Brain microvascular endothelial cell (primary cell): ENCODE measurements around the gene ANGPTL5.

ENCODE experiments used
- DNase-seq: peaks from one replicate; pipeline ENCODE4 v3.0.0-alpha.2; 2020
- H3K27ac ChIP-seq: fragments of 250-450 bp; sonication (Bioruptor Pico); 2 replicates; pipeline ENCODE4 v1.5.1; 2020; ENCODE audit warnings: mild to moderate bottlenecking, moderate library complexity
- H3K27me3 ChIP-seq: fragments of 250-450 bp; sonication (Bioruptor Pico); replicated peaks from 2 replicates; pipeline ENCODE4 v1.5.1; 2020; ENCODE audit warnings: mild to moderate bottlenecking
- H3K36me3 ChIP-seq: fragments of 250-450 bp; sonication (Bioruptor Pico); replicated peaks from 2 replicates; pipeline ENCODE4 v1.5.1; 2020; ENCODE audit warnings: mild to moderate bottlenecking
- H3K4me3 ChIP-seq: 2 replicates; pipeline ENCODE4 v1.5.1; 2011; ENCODE audit warnings: low read depth, mild to moderate bottlenecking, control low read depth, low read length, moderate library complexity
- CTCF ChIP-seq: IDR thresholded peaks from 2 replicates; pipeline ENCODE4 v1.5.1; 2011; ENCODE audit warnings: low read depth, mild to moderate bottlenecking, moderate library complexity, low read length, control low read depth, inconsistent platforms; ENCODE audit errors: missing control alignments
- in situ Hi-C: cut with HindIII; loops from 2 replicates; pipeline ENCODE4 v1.10.0; 2017; ENCODE audit warnings: low sequenced_read_pairs, low pct_ligation_motif_present

The ANGPTL5 gene

GRCh38 chr11:101920992-101921391 lies 4.7 kb upstream of the ANGPTL5 start:
- Histone ChIP-seq H3K27ac (no peak overlapping the region), H3K36me3 (no peaks in the 10 kb centered on the region), H3K27me3 (no peaks in the 10 kb centered on the region), H3K4me3 (no peak overlapping the region)
- no peak for TF ChIP-seq CTCF
- in situ Hi-C loops = no loop called here
- no peak for DNase-seq

GRCh38 chr11:101917226-101917625 lies 904 bp upstream of the ANGPTL5 start:
- Histone ChIP-seq H3K27me3 (no peaks in the 10 kb centered on the region), H3K4me3 (no peak overlapping the region), H3K36me3 (no peaks in the 10 kb centered on the region), H3K27ac (no peak overlapping the region)
- in situ Hi-C loops = no loop called here
- DNase-seq = no peak
- TF ChIP-seq CTCF = no peak

GRCh38 chr11:101915791-101916291 lies 481 bp downstream of the ANGPTL5 start:
- peak; percentile 48 for DNase-seq
- Histone ChIP-seq H3K27ac (peak overlapping the region; percentile 82), H3K36me3 (no peaks in the 10 kb centered on the region), H3K4me3 (peak overlapping the region; percentile 85), H3K27me3 (no peaks in the 10 kb centered on the region)
- in situ Hi-C loops = no loop called here
- no peak for TF ChIP-seq CTCF

GRCh38 chr11:101914738-101915426 lies 1.4 kb downstream of the ANGPTL5 start, which contains the start of gene CEP126:
TSS of gene CEP126 (plus strand) at chr11:101915010. CDS start at chr11:101915285, 275 bp downstream.
- DNase-seq = peak; percentile 97
- Histone ChIP-seq H3K36me3 (no peaks in the 10 kb centered on the region), H3K27me3 (no peaks in the 10 kb centered on the region), H3K27ac (peak within 1 kb of the TSS; percentile 82), H3K4me3 (peak within 1 kb of the TSS; percentile 85)
- in situ Hi-C loops = no loop called here
- peak; percentile 70 for TF ChIP-seq CTCF

GRCh38 chr11:101914341-101914737 lies 2.0 kb downstream of the ANGPTL5 start:
- Histone ChIP-seq H3K36me3 (no peaks in the 10 kb centered on the region), H3K27me3 (no peaks in the 10 kb centered on the region), H3K4me3 (peak overlapping the region; percentile 85), H3K27ac (peak overlapping the region; percentile 82)
- no peak for TF ChIP-seq CTCF
- DNase-seq = no peak
- in situ Hi-C loops = no loop called here

- Histone ChIP-seq H3K27ac (peak overlapping the region; percentile 82), H3K4me3 (no peak overlapping the region), H3K27me3 (no peaks in the 10 kb centered on the region), H3K36me3 (no peaks in the 10 kb centered on the region)
- DNase-seq = no peak
- no peak for TF ChIP-seq CTCF
- in situ Hi-C loops = no loop called here
Measured at GRCh38 chr11:101913656-101914055, 2.7 kb downstream of the ANGPTL5 start.
